ENCODE data around the gene ARHGEF6. TPM values are rescaled to one million over a fixed set of nuclear protein-coding genes. Genes with fewer than 3 reads are reported as not detected.

Gene ARHGEF6
- polyA plus RNA-seq, 4 donors, result 1.1 to 6.4 (median 3.8) TPM

Other genes starting within 250 kb of the ARHGEF6 start
- gene VGLL1, start 248.7 kb downstream of the ARHGEF6 start, polyA plus RNA-seq, result not detected
- under 1 TPM in 3 of 4 donors, not detected in 1; 0.34 to 0.97 (median 0.45) TPM for gene CD40LG, start 132.8 kb downstream of the ARHGEF6 start, polyA plus RNA-seq
- gene RBMX, start 99.8 kb upstream of the ARHGEF6 start, polyA plus RNA-seq, result 100 to 1,000 TPM in 2 of 4 donors, 10 to 100 TPM in 2; 72.5 to 258 (median 120) TPM

Measured in small intestine (tissue), 4 donors.